ENCODE measurements around the gene TSPEAR.

TSPEAR gene

DNA sequence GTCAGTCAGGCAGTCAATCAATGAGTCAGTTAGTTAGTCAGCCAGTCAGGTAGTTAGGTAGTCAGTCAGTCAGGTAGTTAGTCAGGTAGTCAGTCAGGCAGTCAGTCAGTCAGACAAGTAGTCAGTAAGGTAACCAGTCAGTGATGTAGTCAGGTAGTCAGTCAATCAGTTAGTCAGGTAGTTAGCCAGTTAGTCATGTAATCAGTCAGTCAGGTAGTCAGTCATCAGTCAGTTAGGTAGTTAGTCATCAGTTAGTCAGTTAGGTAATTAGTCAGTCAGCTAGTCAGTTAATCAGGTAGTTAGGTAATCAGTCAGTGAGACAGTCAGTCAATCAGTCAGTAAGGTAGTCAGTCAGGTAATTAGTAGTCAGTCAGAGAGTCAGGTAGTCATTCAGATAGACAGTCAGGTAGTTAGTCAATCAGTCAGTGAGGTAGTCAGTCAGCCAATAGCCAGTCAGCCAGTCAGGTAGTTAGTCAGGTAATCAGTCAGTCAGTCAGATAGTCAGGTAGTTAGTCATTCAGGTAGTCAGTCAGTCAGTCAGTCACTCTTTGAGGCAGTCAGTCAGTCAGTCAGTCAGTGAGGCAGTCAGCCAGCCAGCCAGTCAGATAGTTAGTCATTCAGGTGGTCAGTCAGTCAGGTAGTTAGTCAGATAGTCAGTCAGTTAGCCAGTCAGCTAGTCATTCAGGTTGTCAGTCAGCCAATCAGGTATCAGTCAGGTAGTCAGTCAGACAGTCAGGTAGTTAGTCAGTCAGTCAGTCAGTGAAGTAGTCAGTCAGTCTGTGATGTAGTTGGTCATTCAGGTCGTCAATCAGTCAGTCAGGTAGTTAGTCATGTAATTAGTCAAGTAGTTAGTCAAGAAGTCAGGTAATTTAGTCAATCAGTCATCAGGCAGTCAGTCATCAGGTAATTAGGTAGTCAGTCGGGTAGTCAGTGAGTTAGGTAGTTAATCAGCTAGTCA, 186.7 kb downstream of the TSPEAR start:
- no peak for DNase-seq

DNA sequence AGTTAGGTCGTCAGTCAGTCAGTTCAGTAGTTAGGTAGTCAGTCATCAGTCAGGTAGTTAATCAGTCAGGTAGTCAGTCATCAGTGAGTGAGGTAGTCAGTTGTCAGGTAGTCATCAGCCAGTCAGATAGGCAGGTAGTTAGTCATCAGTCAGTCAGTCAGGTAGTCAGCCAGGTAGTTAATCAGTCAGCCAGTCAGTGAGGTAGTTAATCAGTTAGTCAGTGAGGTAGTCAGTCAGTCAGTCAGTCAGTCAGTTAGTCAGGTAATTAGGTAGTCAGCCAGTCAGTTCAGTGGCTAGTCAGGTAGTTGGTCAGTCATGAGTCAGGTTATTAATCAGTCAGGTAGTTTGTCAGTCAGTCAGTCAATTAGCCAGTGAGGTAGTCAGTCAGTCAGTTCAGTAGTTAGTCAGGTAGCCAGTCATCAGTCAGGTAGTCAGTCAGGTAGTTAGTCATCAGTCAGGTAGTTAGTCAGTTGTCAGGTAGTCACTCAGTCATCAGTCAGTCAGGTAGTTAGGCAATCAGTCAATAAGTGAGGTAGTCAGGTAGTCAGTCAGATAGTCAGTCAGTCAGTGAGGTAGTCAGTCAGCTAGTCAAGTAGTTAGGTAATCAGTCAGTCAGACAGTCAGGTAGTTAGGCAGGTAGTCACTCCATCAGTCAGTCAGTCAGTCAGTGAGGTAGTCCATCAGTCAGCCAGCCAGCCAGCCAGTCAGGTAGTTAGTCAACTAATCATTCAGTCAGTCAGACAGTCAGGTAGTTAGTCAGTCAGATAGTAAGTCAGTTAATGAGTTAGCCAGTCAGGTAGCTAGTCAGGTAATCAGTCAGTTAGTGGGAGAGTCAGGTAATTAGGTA, 187.6 kb downstream of the TSPEAR start:
- no peak for DNase-seq

- DNase-seq: no peak
Measured at GRCh38 chr21:44522753-44523204, 188.6 kb downstream of the TSPEAR start.

GRCh38 chr21:44521928-44522752, 189.2 kb downstream of the TSPEAR start:
- DNase-seq: no peak

GRCh38 chr21:44521301-44521927, 190.0 kb downstream of the TSPEAR start:
- no peak for DNase-seq

DNA sequence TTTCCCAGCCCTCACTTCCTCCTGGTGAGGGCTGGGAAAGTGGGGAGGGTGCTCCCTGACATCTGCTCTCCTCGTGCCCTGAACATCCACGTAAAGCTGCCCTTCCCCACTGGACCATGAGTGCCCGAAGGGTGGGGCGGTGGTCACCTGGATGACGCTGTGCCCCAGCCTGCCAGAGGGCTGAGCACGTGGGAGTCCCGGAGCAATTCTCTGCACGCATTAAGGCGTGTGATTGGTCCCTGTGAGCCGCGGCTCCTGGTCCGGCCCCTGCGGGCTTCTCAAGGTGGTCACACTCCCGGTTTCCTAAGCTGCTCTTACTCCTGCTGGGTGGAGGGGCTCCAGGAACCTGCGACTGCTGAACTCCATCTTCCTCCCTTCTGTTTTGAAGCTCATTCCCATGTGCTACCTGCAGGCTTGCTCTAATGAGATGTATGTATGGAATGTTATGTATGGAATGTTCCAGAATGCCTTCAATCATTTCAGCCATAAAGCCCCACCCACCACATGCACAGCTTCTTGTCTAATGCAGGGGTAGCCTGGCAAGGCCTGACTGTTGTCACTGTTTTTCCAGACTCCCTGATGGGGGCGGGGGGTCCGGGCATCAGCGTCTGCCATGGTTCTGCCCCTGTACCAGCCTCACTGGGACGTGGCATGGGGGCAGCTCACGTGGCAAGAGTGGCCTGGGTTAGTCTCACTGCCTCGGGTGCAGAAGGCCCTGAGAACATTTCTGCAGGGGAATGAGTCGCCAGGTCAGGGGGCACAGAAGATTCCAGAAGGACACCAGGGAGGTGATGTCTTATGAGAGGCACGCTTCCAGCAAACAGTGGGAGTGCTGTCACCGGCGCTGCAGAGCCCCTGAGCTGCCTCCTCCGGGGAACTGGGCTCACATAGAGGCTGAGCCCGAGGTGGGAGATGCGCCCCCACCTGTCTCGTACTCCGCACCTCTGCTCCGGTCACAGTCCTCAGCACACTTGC, 190.8 kb downstream of the TSPEAR start:
- DNase-seq: no peak

DNA sequence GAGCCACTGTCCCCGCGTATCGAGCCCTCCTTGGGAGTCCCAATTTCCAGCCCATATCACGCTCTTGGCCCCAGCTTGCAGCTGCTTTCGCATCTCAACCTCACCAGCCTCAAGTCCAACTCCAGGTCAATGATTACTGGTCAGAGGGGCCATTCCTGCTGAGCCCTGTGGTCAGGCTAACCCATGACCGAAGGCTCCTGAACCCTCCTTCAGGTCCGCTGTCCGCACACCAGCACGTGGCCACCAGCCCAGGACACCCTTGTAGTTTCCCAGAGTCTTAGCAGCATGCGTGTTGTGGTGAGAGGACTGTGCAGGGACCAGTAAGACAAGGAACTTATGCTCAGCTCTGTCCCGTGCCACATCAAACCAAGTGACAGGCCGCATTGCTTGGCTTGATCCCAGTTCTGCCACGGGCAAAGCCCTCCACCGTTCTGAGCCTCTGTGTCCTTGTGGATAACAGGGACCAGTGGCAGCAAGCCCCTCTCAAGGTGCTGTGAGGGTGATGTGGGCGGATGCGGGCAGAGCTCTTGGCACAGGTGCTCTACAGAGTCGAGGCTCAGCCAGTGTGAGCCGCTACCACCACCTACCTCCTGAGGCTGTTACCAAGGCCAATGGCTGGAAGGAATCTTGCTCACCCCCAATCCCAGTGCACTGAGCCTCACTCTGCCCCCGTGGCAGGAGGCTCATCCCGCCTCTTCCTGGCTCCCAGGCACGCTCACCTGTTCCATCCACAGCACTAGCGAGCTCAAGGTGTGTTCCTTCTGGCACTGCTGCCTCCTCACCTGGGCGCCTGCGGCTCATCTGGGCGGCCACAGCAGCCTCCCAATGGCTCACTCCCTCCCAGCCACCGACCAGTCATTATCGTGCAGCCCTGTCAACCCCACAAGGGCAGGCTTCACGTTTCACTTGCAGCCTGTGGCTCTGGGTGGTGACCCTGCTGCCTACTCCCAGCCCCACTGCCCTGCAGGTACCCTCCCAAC, 191.7 kb downstream of the TSPEAR start:
- DNase-seq: no peak

DNA sequence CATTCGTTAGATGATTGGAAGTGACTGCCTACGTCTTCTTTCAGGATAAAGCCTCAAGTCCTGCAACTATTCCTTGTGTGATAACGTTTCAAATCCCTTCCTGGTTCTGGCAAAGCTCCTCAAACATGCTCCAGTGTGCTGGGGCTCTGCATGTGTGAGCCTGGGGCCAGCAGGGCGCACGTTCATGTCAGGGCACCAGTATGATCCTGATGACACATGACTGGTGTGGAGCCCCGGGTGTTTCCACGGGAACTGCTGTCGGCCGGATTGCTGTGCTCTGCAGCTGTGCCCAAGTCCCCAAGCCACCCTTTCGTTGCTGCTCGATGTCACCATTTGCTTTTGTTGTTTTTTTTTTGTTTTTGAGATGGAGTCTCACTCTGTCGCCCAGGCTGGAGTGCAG, 192.7 kb downstream of the TSPEAR start:
- no peak for DNase-seq

GRCh38 chr21:44517175-44517899, 194.0 kb downstream of the TSPEAR start:
- no peak for DNase-seq

GRCh38 chr21:44516828-44517174, 194.6 kb downstream of the TSPEAR start:
- DNase-seq: no peak

DNA sequence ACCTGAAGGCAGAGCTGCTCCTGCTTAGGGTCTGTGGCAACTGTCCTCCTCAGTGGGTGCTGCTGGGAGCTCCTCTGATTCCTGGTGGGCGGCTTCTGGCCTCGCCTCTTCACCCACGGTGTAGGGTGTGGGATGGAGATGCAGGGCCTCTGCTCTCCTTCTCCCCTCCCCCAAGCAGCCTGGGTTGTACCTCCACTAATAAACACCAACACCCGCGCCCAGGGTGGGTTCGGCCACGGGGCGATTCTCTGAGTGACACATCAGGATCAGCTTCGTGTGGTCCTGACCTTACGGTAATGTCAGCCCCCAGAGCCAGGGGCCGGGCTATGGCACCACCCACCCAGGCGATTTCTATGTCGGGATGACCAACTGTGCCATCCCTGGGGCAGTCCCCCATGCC, 195.0 kb downstream of the TSPEAR start:
- no peak for DNase-seq

DNA sequence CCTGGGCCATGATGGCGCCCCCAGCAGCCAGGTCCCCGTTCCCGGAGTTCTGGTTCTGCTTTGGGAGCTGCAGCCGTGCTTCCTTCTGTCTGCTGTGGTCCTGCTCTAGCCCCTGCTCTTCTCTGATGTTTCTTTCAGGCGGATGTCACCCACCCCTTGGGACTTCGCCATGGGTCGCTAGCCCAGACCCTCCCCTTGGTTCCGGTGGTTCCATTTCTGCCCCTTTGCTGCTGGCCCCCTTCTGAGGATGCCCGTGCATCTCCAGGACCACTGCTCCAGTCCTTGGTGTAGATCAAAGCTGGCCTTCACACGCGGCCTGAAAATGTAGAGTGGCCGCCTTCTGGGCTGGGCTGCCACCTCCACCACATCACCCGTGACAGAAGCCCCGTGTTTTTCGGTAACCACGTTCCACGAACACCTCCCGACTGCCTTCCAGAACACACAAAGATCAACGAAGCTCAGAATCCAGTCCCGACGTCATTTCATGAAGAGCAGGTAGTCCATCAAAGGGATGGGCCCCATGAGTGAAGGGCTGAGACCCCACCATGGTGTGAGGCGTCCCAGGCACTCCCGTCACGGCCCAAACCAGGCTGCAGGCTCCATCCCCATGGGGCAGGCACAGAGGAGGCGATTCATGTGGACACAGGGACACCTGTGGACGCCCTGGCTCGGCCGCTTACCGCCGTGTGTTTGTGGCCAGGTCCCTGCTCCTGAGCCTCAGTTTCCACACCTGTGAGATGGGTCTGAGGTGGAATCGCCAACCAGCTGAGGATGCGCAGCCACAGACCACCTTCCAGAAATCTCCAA, 195.8 kb downstream of the TSPEAR start:
- no peak for DNase-seq

DNA sequence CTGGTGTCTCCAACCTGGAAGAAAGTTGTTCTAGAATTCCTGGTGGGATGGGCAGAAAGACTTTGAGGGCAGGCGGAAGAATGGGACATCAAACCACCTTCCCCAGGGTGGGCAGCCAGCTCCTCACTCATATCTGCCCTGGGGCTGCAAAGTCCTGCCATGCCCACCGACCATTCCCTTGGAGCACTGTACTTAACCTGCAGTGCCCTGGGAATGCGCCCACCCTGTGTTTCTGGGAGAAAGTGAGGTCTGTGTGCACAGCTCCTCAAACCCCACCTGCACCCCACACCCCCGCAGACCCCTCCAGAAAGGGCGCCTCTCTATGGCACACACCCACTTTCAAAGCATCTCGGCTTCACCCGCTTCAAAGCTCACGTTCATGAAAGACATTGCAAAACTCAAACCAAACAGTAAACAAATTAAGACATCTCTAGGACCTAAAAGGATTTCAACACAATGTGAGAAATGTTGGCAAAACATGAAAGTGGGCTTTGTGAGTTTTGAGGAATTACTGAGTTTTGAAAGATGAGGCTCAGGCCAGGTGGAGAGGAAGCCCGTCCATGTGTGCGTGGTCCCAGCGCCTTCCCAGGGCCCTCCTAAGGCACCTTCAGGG, 196.5 kb downstream of the TSPEAR start:
- DNase-seq: no peak

DNA sequence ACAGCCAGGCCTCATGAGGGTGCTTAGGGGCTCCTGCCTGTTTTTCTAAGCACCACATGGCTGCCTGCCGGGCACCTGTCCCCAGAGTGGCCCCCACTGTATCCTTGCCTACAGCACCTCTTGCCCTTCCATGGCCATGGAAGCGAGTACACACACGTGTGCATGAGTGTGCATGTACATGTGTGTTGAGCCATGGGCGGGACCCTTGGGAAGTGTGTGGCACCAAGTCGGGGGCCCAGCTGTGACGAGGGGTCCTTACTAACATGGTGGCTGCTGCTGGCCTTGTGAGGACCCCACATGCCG, 197.2 kb downstream of the TSPEAR start:
- DNase-seq: no peak

DNA sequence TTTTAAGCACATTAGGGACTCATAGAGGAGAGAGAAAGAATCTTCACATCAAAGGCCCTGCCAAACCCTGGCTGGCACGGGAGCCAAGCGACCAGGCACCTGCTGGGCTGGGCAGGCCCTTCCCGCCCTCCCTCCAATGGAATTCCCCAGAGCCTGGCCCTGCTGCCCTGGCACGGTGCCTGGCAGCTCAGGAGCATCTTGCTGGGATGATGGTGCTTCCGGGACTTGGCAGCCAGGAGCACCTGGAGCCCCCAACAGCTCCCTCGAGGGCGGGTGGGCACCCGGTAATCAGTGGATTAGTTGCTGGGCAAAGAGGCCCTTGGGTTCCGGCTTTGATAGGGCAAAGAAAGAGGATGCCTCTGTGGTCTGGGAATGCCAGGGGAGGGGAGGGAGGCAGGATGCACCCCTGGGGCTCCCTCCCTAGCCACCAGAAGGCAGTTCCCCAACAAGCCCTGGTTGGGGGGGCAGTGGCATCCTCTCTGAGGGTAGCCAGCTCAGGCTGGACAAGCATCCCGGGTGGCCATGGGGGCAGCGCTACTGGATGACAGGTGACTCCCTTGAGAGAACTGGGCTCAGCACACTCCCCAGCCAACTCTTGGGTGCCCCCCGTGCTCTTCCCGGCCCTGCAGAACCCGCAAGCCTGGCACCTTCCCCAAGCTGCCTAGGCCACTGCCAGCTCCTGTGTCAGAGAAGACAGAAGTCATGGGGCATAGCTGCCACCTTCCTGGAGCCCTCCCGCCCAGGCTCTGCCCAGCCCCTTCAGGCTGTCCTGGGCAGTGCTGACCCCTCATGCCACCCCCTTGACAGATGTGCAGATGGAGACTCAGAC, 197.8 kb downstream of the TSPEAR start:
- DNase-seq: no peak

- DNase-seq: no peak
Measured at GRCh38 chr21:44512496-44513388, 198.6 kb downstream of the TSPEAR start.

All from GOT3 (cell line).